ENCODE results near the gene TMCO6.

Gene TMCO6

DNA sequence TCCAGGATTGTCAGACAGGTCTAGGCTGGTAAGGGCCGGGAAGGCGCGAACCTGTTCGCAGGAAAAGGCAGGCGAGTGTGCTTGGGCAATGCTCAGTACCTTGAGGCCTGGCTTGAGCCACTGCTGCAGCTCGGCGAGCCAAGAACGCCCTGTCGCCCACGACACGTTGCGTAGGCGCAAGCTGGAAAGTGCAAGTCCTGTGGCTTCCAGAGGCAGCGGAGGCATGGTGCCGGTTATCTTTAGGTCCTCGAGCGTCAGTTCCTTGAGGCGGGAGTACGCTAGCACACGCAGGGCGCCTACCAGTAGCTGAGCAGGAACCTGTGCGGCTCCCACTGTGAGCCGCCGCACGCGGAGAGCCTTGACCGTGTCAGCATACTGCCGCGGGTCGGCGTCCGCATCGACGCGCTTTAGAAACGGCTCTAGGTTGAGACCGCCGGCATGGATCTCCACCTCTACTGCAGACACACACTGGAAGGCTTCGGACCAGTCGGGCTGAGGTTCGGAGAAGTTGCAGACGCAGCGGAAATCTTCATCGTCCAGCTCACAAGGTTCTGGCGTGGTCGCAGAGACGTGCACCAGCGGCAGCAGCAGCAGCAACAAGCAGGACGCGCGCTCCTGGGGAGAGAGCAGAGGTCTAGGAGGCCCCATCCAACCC lies 6.8 kb upstream of the TMCO6 start:
- no peak for TF ChIP-seq CTCF (IDR thresholded peaks at IDR 0.05; ENCODE audit: poor library complexity, severe bottlenecking)
- H3K27me3 ChIP-seq (ENCODE audit: insufficient read depth, poor library complexity, severe bottlenecking): no peaks in the 10 kb centered on the region
- ATAC-seq (ENCODE audit: low read depth) (peak; percentile 6; the same call in 1 of the 3 replicates), DNase-seq (ENCODE audit: low spot score) (no peak)
- no peak overlapping the region for H3K27ac ChIP-seq (ENCODE audit: poor library complexity, severe bottlenecking)
- no peaks in the 10 kb centered on the region for H3K36me3 ChIP-seq (ENCODE audit: low read depth)
- no peak overlapping the region for H3K4me3 ChIP-seq (ENCODE audit: severe bottlenecking)
- peaks cover 12% of the 10 kb centered on the region for H3K9me3 ChIP-seq (ENCODE audit: severe bottlenecking)
- no peaks in the 10 kb centered on the region for H3K4me1 ChIP-seq (ENCODE audit: insufficient read depth, poor library complexity, severe bottlenecking)

- Histone ChIP-seq H3K27me3 (ENCODE audit: insufficient read depth, poor library complexity, severe bottlenecking) (no peaks in the 10 kb centered on the region), H3K9me3 (ENCODE audit: severe bottlenecking) (peaks cover 8% of the 10 kb centered on the region), H3K4me3 (ENCODE audit: severe bottlenecking) (no peak within 1 kb of the TSS), H3K27ac (ENCODE audit: poor library complexity, severe bottlenecking) (no peak within 1 kb of the TSS), H3K4me1 (ENCODE audit: insufficient read depth, poor library complexity, severe bottlenecking) (no peaks in the 10 kb centered on the region), H3K36me3 (ENCODE audit: low read depth) (no peaks in the 10 kb centered on the region)
- TF ChIP-seq CTCF (IDR thresholded peaks at IDR 0.05; ENCODE audit: poor library complexity, severe bottlenecking): no peak
- ATAC-seq (ENCODE audit: low read depth) (peak; percentile 87), DNase-seq (ENCODE audit: low spot score) (peak; percentile 81)
These were observed 6.2 kb upstream of the TMCO6 start, which contains the start of gene CD14 for GRCh38 chr5:140633021-140633471. Gene CD14 (minus strand): TSS chr5:140633175. CDS start chr5:140633071, 104 bp downstream.

DNA sequence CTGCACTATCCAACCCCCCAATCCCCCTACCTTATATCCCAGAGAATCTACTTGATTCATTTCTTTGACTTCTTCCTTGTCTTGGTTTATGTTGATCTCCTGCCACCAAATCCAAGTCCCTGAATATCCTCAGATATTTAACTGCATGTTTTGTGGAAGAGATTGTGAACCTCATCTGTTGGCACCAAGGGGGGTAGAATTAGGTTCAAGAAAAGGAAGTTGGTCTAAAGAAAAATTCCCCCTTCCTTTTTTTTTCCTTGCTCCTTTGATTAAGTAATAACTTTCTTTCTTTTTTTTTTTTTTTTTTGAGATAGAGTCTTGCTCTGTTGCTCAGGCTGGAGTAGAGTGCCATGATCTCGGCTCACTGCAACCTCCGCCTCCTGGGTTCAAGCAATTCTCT lies 5.8 kb upstream of the TMCO6 start:
- Histone ChIP-seq H3K36me3 (ENCODE audit: low read depth) (no peaks in the 10 kb centered on the region), H3K4me1 (ENCODE audit: insufficient read depth, poor library complexity, severe bottlenecking) (no peaks in the 10 kb centered on the region), H3K9me3 (ENCODE audit: severe bottlenecking) (peaks cover 5% of the 10 kb centered on the region), H3K27me3 (ENCODE audit: insufficient read depth, poor library complexity, severe bottlenecking) (no peaks in the 10 kb centered on the region), H3K4me3 (ENCODE audit: severe bottlenecking) (no peak overlapping the region), H3K27ac (ENCODE audit: poor library complexity, severe bottlenecking) (no peak overlapping the region)
- TF ChIP-seq CTCF (IDR thresholded peaks at IDR 0.05; ENCODE audit: poor library complexity, severe bottlenecking): no peak
- no peak for DNase-seq (ENCODE audit: low spot score)
- ATAC-seq (ENCODE audit: low read depth): no peak

DNA sequence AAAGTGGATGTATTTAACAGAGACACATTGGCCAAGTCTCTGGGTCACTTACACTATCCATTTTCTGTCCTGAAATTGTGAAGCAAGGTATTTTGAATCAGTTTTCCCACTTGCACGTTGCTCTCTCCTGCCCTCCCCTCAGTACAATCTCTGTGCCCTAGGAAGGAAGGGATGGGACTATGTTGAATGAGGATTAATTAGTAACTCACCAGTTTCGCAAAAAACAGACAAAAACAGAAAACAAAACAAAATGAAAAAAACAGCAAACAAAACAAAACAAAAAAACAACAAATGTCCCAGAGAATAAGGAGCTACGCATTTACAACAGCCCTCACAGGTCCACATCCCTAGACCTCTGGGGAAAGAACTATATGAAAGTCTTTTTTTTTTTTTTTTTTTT lies 5.1 kb upstream of the TMCO6 start:
- peaks cover 4% of the 10 kb centered on the region for H3K4me1 ChIP-seq (ENCODE audit: insufficient read depth, poor library complexity, severe bottlenecking)
- TF ChIP-seq CTCF (IDR thresholded peaks at IDR 0.05; ENCODE audit: poor library complexity, severe bottlenecking): no peak
- no peak for DNase-seq (ENCODE audit: low spot score)

More for the DNA sequence above, 5.1 kb upstream of the TMCO6 start:
- Histone ChIP-seq H3K27ac (ENCODE audit: poor library complexity, severe bottlenecking) (no peak overlapping the region), H3K4me3 (ENCODE audit: severe bottlenecking) (no peak overlapping the region), H3K36me3 (ENCODE audit: low read depth) (no peaks in the 10 kb centered on the region), H3K9me3 (ENCODE audit: severe bottlenecking) (no peaks in the 10 kb centered on the region), H3K27me3 (ENCODE audit: insufficient read depth, poor library complexity, severe bottlenecking) (no peaks in the 10 kb centered on the region)
- no peak for ATAC-seq (ENCODE audit: low read depth)

Measured in RWPE2 (cell line).